ENCODE data around the gene GNAL. TPM values are rescaled to one million over a fixed set of nuclear protein-coding genes. Genes with fewer than 3 reads are reported as not detected.
"Not testable (repeated sequence)": the region's sequence is repeated elsewhere in the genome, so short reads cannot be mapped to it uniquely, and the experiment has no call there.

GNAL gene
- 2.6 TPM for total RNA-seq

DNA sequence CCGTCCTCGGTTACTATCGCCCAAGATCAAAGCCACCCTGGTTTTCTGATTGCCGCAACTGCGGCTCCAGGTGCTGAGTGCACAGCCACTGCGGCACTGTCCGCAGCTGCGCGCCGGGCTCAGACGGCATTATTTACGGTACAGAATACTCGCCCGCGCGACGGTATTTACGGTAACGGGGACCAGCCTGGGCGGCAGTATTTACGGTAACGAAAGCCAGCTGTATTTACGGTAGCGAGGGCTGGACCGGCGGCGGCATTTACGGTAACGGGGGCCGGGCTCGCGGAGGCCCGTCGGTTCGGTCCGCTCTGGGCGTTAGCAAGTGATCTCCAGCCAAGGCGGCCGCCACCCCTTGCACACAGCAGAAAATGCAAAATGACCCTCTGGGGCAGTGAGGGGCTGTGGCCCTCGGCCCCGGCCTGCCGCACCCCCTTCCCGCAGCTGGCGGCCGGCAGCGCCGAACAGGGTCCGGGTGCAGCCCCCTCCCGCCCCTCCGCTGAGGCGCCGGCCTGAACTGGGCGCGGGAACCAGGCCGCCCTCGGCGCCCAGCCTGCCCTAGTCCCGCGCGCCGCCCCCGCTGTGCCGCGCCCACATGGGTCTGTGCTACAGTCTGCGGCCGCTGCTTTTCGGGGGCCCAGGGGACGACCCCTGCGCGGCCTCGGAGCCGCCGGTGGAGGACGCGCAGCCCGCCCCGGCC, at the start of gene GNAL:
Gene GNAL (plus strand): TSS at position 293 of the 697 bp plus-strand sequence. CDS start 300 bp downstream, at position 593.
- peaks cover 6 to 9% (median 8%) of the 10 kb centered on the region in 3 donors for H3K4me1 ChIP-seq (ENCODE audit: control insufficient read depth in 3 of 3, insufficient read depth in 3 of 3, low read length in 3 of 3)
- H3K9ac ChIP-seq (ENCODE audit: low read depth in 1 of 3, low read length in 3 of 3) = peak within 1 kb of the TSS in 1 of 3 donors; percentile 45
- H3K4me3 ChIP-seq (ENCODE audit: low read length in 3 of 3) = peak within 1 kb of the TSS; percentile 43 to 67 (median 65)
- peaks cover 16 to 34% (median 18%) of the 10 kb centered on the region in 3 donors for H3K27me3 ChIP-seq (ENCODE audit: control insufficient read depth in 3 of 3, insufficient read depth in 3 of 3, low read length in 3 of 3)
- H3K36me3 ChIP-seq (ENCODE audit: control insufficient read depth in 3 of 3, insufficient read depth in 3 of 3, low read length in 3 of 3) = no peaks in the 10 kb centered on the region
- no peak within 1 kb of the TSS for H3K27ac ChIP-seq (ENCODE audit: low read depth, low read length)
- no peaks in the 10 kb centered on the region for H3K9me3 ChIP-seq (ENCODE audit: control insufficient read depth in 3 of 3, low read length in 3 of 3)

GRCh38 chr18:11647310-11647709, 41.8 kb upstream of the GNAL start:
- H3K27ac ChIP-seq (ENCODE audit: low read depth, low read length); H3K4me3 ChIP-seq (ENCODE audit: low read length in 3 of 3); H3K4me1 ChIP-seq (ENCODE audit: control insufficient read depth in 3 of 3, insufficient read depth in 3 of 3, low read length in 3 of 3); H3K9me3 ChIP-seq (ENCODE audit: control insufficient read depth in 3 of 3, low read length in 3 of 3); H3K36me3 ChIP-seq (ENCODE audit: control insufficient read depth in 3 of 3, insufficient read depth in 3 of 3, low read length in 3 of 3); H3K27me3 ChIP-seq (ENCODE audit: control insufficient read depth in 3 of 3, insufficient read depth in 3 of 3, low read length in 3 of 3); H3K9ac ChIP-seq (ENCODE audit: low read depth in 1 of 3, low read length in 3 of 3): not testable (repeated sequence)

- not testable (repeated sequence) for H3K36me3 ChIP-seq (ENCODE audit: control insufficient read depth in 3 of 3, insufficient read depth in 3 of 3, low read length in 3 of 3); H3K9me3 ChIP-seq (ENCODE audit: control insufficient read depth in 3 of 3, low read length in 3 of 3); H3K27ac ChIP-seq (ENCODE audit: low read depth, low read length); H3K27me3 ChIP-seq (ENCODE audit: control insufficient read depth in 3 of 3, insufficient read depth in 3 of 3, low read length in 3 of 3); H3K4me1 ChIP-seq (ENCODE audit: control insufficient read depth in 3 of 3, insufficient read depth in 3 of 3, low read length in 3 of 3); H3K9ac ChIP-seq (ENCODE audit: low read depth in 1 of 3, low read length in 3 of 3); H3K4me3 ChIP-seq (ENCODE audit: low read length in 3 of 3)
Measured at GRCh38 chr18:11647804-11648203, 41.3 kb upstream of the GNAL start.

GRCh38 chr18:11649839-11650238, 39.2 kb upstream of the GNAL start:
- Histone ChIP-seq H3K4me1 (ENCODE audit: control insufficient read depth in 3 of 3, insufficient read depth in 3 of 3, low read length in 3 of 3) (no peaks in the 10 kb centered on the region), H3K36me3 (ENCODE audit: control insufficient read depth in 3 of 3, insufficient read depth in 3 of 3, low read length in 3 of 3) (no peaks in the 10 kb centered on the region), H3K27ac (ENCODE audit: low read depth, low read length) (no peak overlapping the region), H3K4me3 (ENCODE audit: low read length in 3 of 3) (no peak overlapping the region), H3K9ac (ENCODE audit: low read depth in 1 of 3, low read length in 3 of 3) (no peak overlapping the region), H3K9me3 (ENCODE audit: control insufficient read depth in 3 of 3, low read length in 3 of 3) (peaks cover 0 to 4% (median 2%) of the 10 kb centered on the region in 3 donors), H3K27me3 (ENCODE audit: control insufficient read depth in 3 of 3, insufficient read depth in 3 of 3, low read length in 3 of 3) (peaks cover 4 to 15% (median 11%) of the 10 kb centered on the region in 3 donors)

DNA sequence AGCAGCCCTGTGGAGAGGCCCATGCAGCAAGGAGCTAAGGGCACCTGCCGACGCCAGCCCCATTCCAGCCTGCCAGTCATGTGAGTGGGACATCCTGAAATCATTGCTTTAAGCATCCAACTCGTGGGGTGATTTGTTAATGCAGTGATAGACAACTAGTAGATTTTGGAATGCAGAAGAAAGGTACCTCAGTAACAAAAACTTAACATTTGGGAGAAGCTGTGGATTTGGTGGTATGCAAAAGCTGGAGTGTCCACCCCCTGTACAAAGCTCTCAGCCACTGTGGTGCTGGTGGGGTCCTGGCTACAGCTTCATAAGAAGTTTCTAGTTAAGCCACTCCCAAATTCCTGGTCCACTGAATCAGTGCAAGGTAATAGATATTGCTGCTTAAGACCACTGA, 37.2 kb upstream of the GNAL start:
- H3K27ac ChIP-seq (ENCODE audit: low read depth, low read length) = no peak overlapping the region
- no peaks in the 10 kb centered on the region for H3K36me3 ChIP-seq (ENCODE audit: control insufficient read depth in 3 of 3, insufficient read depth in 3 of 3, low read length in 3 of 3)
- peaks cover 4 to 19% (median 13%) of the 10 kb centered on the region in 3 donors for H3K27me3 ChIP-seq (ENCODE audit: control insufficient read depth in 3 of 3, insufficient read depth in 3 of 3, low read length in 3 of 3)
- H3K4me3 ChIP-seq (ENCODE audit: low read length in 3 of 3) = no peak overlapping the region
- no peak overlapping the region for H3K9ac ChIP-seq (ENCODE audit: low read depth in 1 of 3, low read length in 3 of 3)
- peaks cover 0 to 4% (median 2%) of the 10 kb centered on the region in 3 donors for H3K9me3 ChIP-seq (ENCODE audit: control insufficient read depth in 3 of 3, low read length in 3 of 3)
- H3K4me1 ChIP-seq (ENCODE audit: control insufficient read depth in 3 of 3, insufficient read depth in 3 of 3, low read length in 3 of 3) = no peaks in the 10 kb centered on the region

DNA sequence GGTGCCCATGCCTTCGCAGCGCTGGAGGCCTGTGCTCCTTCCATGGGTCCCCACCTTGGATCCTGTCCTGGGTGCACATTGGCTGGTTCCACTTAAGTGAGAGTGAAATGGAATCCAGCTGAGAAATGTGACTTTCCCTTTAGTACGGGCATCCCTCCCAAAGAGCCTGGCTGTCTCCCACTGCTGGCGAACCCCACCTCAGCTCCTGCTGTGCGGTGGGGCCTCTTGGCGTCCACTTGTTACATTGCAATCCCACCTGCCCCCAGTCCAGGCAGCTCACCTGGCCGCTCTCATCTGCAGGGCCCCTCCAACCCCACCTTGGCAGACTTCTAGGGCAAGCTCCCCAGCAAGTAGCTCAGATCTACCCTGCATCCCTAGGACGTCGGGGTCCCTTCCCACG, 35.5 kb upstream of the GNAL start:
- no peak overlapping the region for H3K9ac ChIP-seq (ENCODE audit: low read depth in 1 of 3, low read length in 3 of 3)
- H3K4me1 ChIP-seq (ENCODE audit: control insufficient read depth in 3 of 3, insufficient read depth in 3 of 3, low read length in 3 of 3) = no peaks in the 10 kb centered on the region
- no peak overlapping the region for H3K4me3 ChIP-seq (ENCODE audit: low read length in 3 of 3)
- no peak overlapping the region for H3K27ac ChIP-seq (ENCODE audit: low read depth, low read length)
- H3K36me3 ChIP-seq (ENCODE audit: control insufficient read depth in 3 of 3, insufficient read depth in 3 of 3, low read length in 3 of 3) = no peaks in the 10 kb centered on the region
- H3K9me3 ChIP-seq (ENCODE audit: control insufficient read depth in 3 of 3, low read length in 3 of 3) = peaks cover 0 to 4% (median 2%) of the 10 kb centered on the region in 3 donors
- peaks cover 4 to 19% (median 13%) of the 10 kb centered on the region in 3 donors for H3K27me3 ChIP-seq (ENCODE audit: control insufficient read depth in 3 of 3, insufficient read depth in 3 of 3, low read length in 3 of 3)

DNA sequence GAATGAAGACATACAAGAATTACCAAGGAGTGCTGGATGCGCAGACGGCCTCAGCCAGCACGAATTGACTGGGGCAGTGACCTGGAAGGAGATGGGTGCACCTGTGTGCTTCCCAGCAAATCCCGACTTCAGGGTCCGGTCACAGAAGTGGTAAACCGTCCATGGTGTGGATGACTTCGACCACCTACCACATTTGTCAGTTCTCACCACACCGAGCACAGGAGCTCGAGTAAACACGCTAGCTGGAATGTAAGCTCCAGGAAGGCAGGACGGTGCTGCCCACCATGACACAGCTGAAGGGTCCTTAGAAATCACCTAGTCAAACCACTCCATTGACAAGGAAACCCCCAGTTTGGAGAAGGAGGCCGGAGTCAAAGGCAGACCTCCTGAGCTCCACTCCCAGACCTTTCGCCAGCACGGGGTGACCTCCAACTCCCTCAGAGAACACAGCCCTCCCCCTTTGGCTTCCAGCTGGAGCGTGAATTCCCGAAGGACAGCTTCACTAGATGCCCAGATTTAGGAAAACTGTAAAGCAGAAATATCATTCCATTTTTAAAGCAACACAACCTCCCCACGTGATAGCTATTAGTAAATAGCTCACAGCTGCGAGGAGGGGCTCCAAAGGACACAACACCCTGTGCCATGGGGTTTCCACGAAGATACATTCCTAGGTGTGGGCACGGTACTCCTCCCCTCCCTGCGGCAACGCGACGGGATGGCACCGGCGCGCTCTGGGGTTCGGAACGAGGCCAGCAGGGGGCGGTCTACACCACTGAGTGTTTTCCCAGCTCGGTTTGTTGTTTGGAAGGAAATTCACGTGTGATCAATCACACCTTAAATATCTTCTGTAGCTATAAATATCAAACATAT, 34.1 kb upstream of the GNAL start:
- Histone ChIP-seq H3K4me1 (ENCODE audit: control insufficient read depth in 3 of 3, insufficient read depth in 3 of 3, low read length in 3 of 3) (no peaks in the 10 kb centered on the region), H3K27ac (ENCODE audit: low read depth, low read length) (no peak overlapping the region), H3K27me3 (ENCODE audit: control insufficient read depth in 3 of 3, insufficient read depth in 3 of 3, low read length in 3 of 3) (peaks cover 4 to 21% (median 16%) of the 10 kb centered on the region in 3 donors), H3K4me3 (ENCODE audit: low read length in 3 of 3) (no peak overlapping the region), H3K36me3 (ENCODE audit: control insufficient read depth in 3 of 3, insufficient read depth in 3 of 3, low read length in 3 of 3) (no peaks in the 10 kb centered on the region), H3K9me3 (ENCODE audit: control insufficient read depth in 3 of 3, low read length in 3 of 3) (peaks cover 0 to 1% (median under 1%) of the 10 kb centered on the region in 3 donors), H3K9ac (ENCODE audit: low read depth in 1 of 3, low read length in 3 of 3) (peak overlapping the region in 1 of 3 donors; percentile 40)

DNA sequence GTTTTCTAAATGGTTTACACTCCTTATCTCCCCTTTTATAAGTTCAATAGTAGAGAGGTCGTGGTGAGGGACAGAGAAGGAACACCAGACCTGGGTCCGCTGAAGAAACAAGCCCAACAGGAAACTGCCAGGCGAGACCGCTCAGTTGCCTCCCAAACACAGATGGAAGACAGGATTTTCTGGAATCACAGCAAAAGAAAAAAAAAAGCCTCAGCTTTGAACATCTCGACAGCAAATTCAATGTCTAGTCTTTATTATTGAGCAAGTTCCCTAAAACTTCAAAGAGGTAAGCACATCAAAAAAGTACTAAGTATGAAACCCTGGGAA, 33.5 kb upstream of the GNAL start:
- Histone ChIP-seq H3K9ac (ENCODE audit: low read depth in 1 of 3, low read length in 3 of 3) (no peak overlapping the region), H3K36me3 (ENCODE audit: control insufficient read depth in 3 of 3, insufficient read depth in 3 of 3, low read length in 3 of 3) (no peaks in the 10 kb centered on the region), H3K9me3 (ENCODE audit: control insufficient read depth in 3 of 3, low read length in 3 of 3) (no peaks in the 10 kb centered on the region), H3K4me1 (ENCODE audit: control insufficient read depth in 3 of 3, insufficient read depth in 3 of 3, low read length in 3 of 3) (no peaks in the 10 kb centered on the region), H3K4me3 (ENCODE audit: low read length in 3 of 3) (no peak overlapping the region), H3K27ac (ENCODE audit: low read depth, low read length) (no peak overlapping the region), H3K27me3 (ENCODE audit: control insufficient read depth in 3 of 3, insufficient read depth in 3 of 3, low read length in 3 of 3) (peaks cover 4 to 21% (median 18%) of the 10 kb centered on the region in 3 donors)

GRCh38 chr18:11657152-11657551, 31.9 kb upstream of the GNAL start:
- peaks cover 4 to 30% (median 26%) of the 10 kb centered on the region in 3 donors for H3K27me3 ChIP-seq (ENCODE audit: control insufficient read depth in 3 of 3, insufficient read depth in 3 of 3, low read length in 3 of 3)
- no peaks in the 10 kb centered on the region for H3K9me3 ChIP-seq (ENCODE audit: control insufficient read depth in 3 of 3, low read length in 3 of 3)
- no peaks in the 10 kb centered on the region for H3K36me3 ChIP-seq (ENCODE audit: control insufficient read depth in 3 of 3, insufficient read depth in 3 of 3, low read length in 3 of 3)
- no peak overlapping the region for H3K27ac ChIP-seq (ENCODE audit: low read depth, low read length)
- H3K9ac ChIP-seq (ENCODE audit: low read depth in 1 of 3, low read length in 3 of 3) = no peak overlapping the region
- H3K4me1 ChIP-seq (ENCODE audit: control insufficient read depth in 3 of 3, insufficient read depth in 3 of 3, low read length in 3 of 3) = no peaks in the 10 kb centered on the region
- no peak overlapping the region for H3K4me3 ChIP-seq (ENCODE audit: low read length in 3 of 3)

GRCh38 chr18:11657554-11657953, 31.5 kb upstream of the GNAL start:
- Histone ChIP-seq H3K27me3 (ENCODE audit: control insufficient read depth in 3 of 3, insufficient read depth in 3 of 3, low read length in 3 of 3) (peaks cover 4 to 31% (median 26%) of the 10 kb centered on the region in 3 donors), H3K9ac (ENCODE audit: low read depth in 1 of 3, low read length in 3 of 3) (no peak overlapping the region)

More at GRCh38 chr18:11657554-11657953, 31.5 kb upstream of the GNAL start:
- no peaks in the 10 kb centered on the region for H3K9me3 ChIP-seq (ENCODE audit: control insufficient read depth in 3 of 3, low read length in 3 of 3)
- H3K4me1 ChIP-seq (ENCODE audit: control insufficient read depth in 3 of 3, insufficient read depth in 3 of 3, low read length in 3 of 3) = no peaks in the 10 kb centered on the region
- no peak overlapping the region for H3K27ac ChIP-seq (ENCODE audit: low read depth, low read length)
- H3K4me3 ChIP-seq (ENCODE audit: low read length in 3 of 3) = no peak overlapping the region
- no peaks in the 10 kb centered on the region for H3K36me3 ChIP-seq (ENCODE audit: control insufficient read depth in 3 of 3, insufficient read depth in 3 of 3, low read length in 3 of 3)

Data from skeletal muscle tissue (tissue), 4 donors.